Neural crest cell (in vitro differentiated cells): ENCODE results near the gene GBGT1. TPM values are rescaled to one million over a fixed set of nuclear protein-coding genes. Genes with fewer than 3 reads are reported as not detected.
A peak's percentile ranks its signal among the peaks of the same experiment; 100 is the strongest.

Experiments used
- DNase-seq: peaks from one replicate; pipeline ENCODE4 v3.0.0; 2021; ENCODE audit warnings: low read depth, mixed read lengths, low spot score
- H3K27ac Mint-ChIP-seq: one replicate; pipeline ENCODE4 v1.8.0; 2021; ENCODE audit warnings: mild to moderate bottlenecking, mixed read lengths; ENCODE audit not compliant: unreplicated experiment
- H3K27me3 Mint-ChIP-seq: 2 replicates; pipeline ENCODE4 v1.8.0; 2021; ENCODE audit warnings: low read depth, mild to moderate bottlenecking, mixed read lengths
- H3K36me3 Mint-ChIP-seq: 2 replicates; pipeline ENCODE4 v1.8.0; 2021; ENCODE audit warnings: low read depth, mild to moderate bottlenecking, mixed read lengths
- H3K4me1 Mint-ChIP-seq: 2 replicates; pipeline ENCODE4 v1.8.0; 2021; ENCODE audit warnings: mixed read lengths
- H3K4me3 Mint-ChIP-seq: one replicate; pipeline ENCODE4 v1.8.0; 2021; ENCODE audit warnings: mild to moderate bottlenecking, mixed read lengths
- H3K9me3 Mint-ChIP-seq: 2 replicates; pipeline ENCODE4 v1.8.0; 2021; ENCODE audit warnings: mixed read lengths
- total RNA-seq: library from RNA; stranded (reverse); gene quantifications from 2 replicates; pipeline ENCODE4 v1.2.1, GENCODE V29; 2021
- TF ChIP-seq, protein P1 (sequence below): fragments of 200-600 bp; sonication (generic); conservative IDR thresholded peaks from 2 replicates; pipeline ENCODE4 v1.5.0; 2021; ENCODE audit warnings: antibody characterized with exemption, mild to moderate bottlenecking

GBGT1 gene
- total RNA-seq, 1 donor from 2014 or later: 13.8 TPM

GRCh38 chr9:133189826-133190225 lies 26.1 kb upstream of the GBGT1 start:
- Mint-ChIP-seq H3K36me3 (no peaks in the 10 kb centered on the region), H3K27me3 (peaks cover 61% of the 10 kb centered on the region), H3K4me3 (no peak overlapping the region), H3K9me3 (no peaks in the 10 kb centered on the region), H3K27ac (no peak overlapping the region), H3K4me1 (no peaks in the 10 kb centered on the region)
- DNase-seq: no peak
- TF ChIP-seq, protein P1, sequence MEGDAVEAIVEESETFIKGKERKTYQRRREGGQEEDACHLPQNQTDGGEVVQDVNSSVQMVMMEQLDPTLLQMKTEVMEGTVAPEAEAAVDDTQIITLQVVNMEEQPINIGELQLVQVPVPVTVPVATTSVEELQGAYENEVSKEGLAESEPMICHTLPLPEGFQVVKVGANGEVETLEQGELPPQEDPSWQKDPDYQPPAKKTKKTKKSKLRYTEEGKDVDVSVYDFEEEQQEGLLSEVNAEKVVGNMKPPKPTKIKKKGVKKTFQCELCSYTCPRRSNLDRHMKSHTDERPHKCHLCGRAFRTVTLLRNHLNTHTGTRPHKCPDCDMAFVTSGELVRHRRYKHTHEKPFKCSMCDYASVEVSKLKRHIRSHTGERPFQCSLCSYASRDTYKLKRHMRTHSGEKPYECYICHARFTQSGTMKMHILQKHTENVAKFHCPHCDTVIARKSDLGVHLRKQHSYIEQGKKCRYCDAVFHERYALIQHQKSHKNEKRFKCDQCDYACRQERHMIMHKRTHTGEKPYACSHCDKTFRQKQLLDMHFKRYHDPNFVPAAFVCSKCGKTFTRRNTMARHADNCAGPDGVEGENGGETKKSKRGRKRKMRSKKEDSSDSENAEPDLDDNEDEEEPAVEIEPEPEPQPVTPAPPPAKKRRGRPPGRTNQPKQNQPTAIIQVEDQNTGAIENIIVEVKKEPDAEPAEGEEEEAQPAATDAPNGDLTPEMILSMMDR: no peak

DNA sequence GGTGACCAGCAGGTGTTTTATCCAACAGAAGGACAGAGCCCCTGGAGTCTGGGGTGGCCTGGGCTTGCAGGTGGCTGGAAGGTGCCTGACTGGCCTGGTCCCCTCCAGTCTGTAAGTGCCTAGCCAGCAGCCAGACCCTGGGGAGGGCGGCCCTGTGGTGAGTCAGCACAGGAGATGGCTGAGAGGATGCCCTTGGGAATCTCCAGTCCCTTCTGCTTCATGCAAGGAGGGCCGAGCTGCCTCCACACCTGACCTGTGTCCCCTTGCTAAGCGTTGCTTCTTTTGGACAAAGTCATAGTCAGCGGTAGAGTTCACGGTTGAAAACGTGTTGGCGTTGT lies 25.1 kb upstream of the GBGT1 start:
- Mint-ChIP-seq H3K4me1 (no peaks in the 10 kb centered on the region), H3K27me3 (peaks cover 61% of the 10 kb centered on the region), H3K27ac (no peak overlapping the region), H3K9me3 (no peaks in the 10 kb centered on the region), H3K4me3 (no peak overlapping the region), H3K36me3 (no peaks in the 10 kb centered on the region)
- no peak for DNase-seq
- TF ChIP-seq, protein P1: no peak

DNA sequence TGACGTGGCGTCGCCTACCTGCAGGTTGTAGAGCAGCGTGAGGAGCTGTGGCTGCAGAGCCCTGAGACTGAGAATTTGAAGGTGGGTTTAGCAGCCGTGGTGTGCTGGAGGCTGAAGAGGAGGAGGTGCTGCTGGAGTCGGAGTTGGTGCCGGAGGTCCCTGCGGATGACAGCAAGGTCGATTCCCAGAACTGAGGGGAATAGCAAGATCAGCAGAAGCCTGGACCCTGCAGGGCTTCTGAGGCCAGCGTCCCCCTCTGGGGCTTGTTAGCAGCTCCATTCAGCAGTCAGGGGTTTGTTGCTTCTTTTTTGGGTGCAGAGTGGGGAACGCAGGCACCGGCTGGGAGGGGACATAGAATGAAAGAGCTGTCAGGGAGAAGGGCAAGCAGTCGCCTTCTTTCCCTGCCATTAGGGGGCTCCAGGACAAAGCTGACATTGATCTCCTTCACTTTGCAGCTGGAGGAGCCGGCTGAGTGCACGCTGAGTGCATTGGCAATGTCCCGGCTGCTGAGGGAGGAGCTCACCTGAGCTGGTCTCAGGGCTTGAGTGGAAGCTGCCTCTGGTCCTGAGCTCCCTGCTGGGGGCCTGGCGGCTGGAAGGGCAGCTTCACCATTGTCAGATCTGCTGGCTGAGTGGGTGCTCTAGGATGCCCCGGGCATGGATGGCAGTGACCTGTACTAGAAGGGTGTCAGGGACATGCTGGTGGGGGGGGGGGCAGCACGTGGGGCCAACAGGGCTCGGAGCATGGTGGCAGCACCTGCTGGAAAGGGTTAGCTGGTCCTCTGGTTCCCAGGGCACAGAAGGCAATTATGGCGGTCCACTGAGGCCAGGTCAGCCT lies 24.5 kb upstream of the GBGT1 start:
- peak; percentile 36 for DNase-seq
- Mint-ChIP-seq H3K27ac (no peak overlapping the region), H3K9me3 (no peaks in the 10 kb centered on the region), H3K36me3 (no peaks in the 10 kb centered on the region), H3K4me3 (no peak overlapping the region), H3K4me1 (no peaks in the 10 kb centered on the region), H3K27me3 (peaks cover 59% of the 10 kb centered on the region)
- TF ChIP-seq, protein P1: peak; percentile 54

- Mint-ChIP-seq H3K4me1 (no peaks in the 10 kb centered on the region), H3K9me3 (no peaks in the 10 kb centered on the region), H3K36me3 (no peaks in the 10 kb centered on the region), H3K4me3 (no peak overlapping the region), H3K27me3 (peaks cover 59% of the 10 kb centered on the region), H3K27ac (no peak overlapping the region)
- TF ChIP-seq, protein P1: no peak
- no peak for DNase-seq
Observed at GRCh38 chr9:133187561-133188005, 23.9 kb upstream of the GBGT1 start.

DNA sequence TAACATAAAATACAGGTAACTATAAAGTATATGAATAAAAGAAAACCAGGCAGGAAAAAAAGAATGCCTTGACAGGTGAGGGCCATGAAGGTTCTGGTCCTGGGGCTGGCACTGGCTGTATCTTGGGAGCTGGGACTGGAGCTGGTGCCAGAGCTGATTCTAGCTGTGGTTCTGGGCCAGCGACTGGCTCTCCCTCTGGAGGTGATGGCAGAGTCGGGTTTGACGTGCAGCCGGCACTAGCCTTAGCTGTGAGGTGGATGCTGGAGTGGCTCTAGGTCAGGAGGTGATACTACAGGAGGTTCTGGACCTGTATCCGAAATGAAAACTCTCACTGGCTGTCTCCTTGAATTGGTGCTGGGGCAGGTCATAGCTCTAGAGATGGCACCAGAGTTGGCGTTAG lies 23.0 kb upstream of the GBGT1 start:
- peaks cover 59% of the 10 kb centered on the region for H3K27me3 Mint-ChIP-seq
- no peak for DNase-seq
- no peak overlapping the region for H3K27ac Mint-ChIP-seq
- H3K4me3 Mint-ChIP-seq: no peak overlapping the region
- no peaks in the 10 kb centered on the region for H3K9me3 Mint-ChIP-seq
- H3K36me3 Mint-ChIP-seq: no peaks in the 10 kb centered on the region
- H3K4me1 Mint-ChIP-seq: no peaks in the 10 kb centered on the region
- TF ChIP-seq, protein P1: no peak
